ENCODE measurements around the gene TNFAIP2.

TNFAIP2 gene

GRCh38 chr14:103084021-103084919, 39.0 kb upstream of the TNFAIP2 start, which contains the start of gene LBHD2:
Gene LBHD2, plus strand, starts transcription at chr14:103084210. Its CDS starts 1,803 bp downstream, at chr14:103086013.
- TF ChIP-seq CTCF (conservative IDR thresholded peaks at IDR 0.05; ENCODE audit: low read length) (no peak), EZH2phosphoT487 (IDR thresholded peaks at IDR 0.05; ENCODE audit: borderline replicate concordance) (no peak)
- no peaks in the 10 kb centered on the region for H4K20me1 ChIP-seq (ENCODE audit: insufficient read depth, low read length, poor library complexity, severe bottlenecking)
- no peaks in the 10 kb centered on the region for H3K27me3 ChIP-seq (ENCODE audit: insufficient read depth, low read length, poor library complexity, severe bottlenecking)
- H3K4me2 ChIP-seq (ENCODE audit: low read depth, low read length, poor library complexity, severe bottlenecking) = no peak within 1 kb of the TSS
- no peaks in the 10 kb centered on the region for H3F3A ChIP-seq (ENCODE audit: low read depth)
- no peaks in the 10 kb centered on the region for H3K4me1 ChIP-seq (ENCODE audit: insufficient read depth, low read length, poor library complexity, severe bottlenecking)
- no peaks in the 10 kb centered on the region for H3K79me2 ChIP-seq (ENCODE audit: insufficient read depth, low read length)
- no peaks in the 10 kb centered on the region for H3K36me3 ChIP-seq (ENCODE audit: insufficient read depth, low read length)
- H3K9me2 ChIP-seq (replicated peaks; ENCODE audit: low read depth, low read length) = no peaks in the 10 kb centered on the region
- H3K9ac ChIP-seq (ENCODE audit: low read depth, low read length, poor library complexity, severe bottlenecking) = no peak within 1 kb of the TSS
- no peaks in the 10 kb centered on the region for H3K9me3 ChIP-seq (ENCODE audit: insufficient read depth, low read depth, low read length)
- H3K4me3 ChIP-seq (ENCODE audit: low read length, poor library complexity, severe bottlenecking) = no peak within 1 kb of the TSS
- no peak within 1 kb of the TSS for H2AFZ ChIP-seq (ENCODE audit: low read length)

- H3K79me2 ChIP-seq (ENCODE audit: insufficient read depth, low read length) = no peaks in the 10 kb centered on the region
- H4K20me1 ChIP-seq (ENCODE audit: insufficient read depth, low read length, poor library complexity, severe bottlenecking) = no peaks in the 10 kb centered on the region
- TF ChIP-seq CTCF (conservative IDR thresholded peaks at IDR 0.05; ENCODE audit: low read length) (no peak), EZH2phosphoT487 (IDR thresholded peaks at IDR 0.05; ENCODE audit: borderline replicate concordance) (no peak)
- H3K27me3 ChIP-seq (ENCODE audit: insufficient read depth, low read length, poor library complexity, severe bottlenecking) = no peaks in the 10 kb centered on the region
- H3K9me2 ChIP-seq (replicated peaks; ENCODE audit: low read depth, low read length) = no peaks in the 10 kb centered on the region
- H3K4me3 ChIP-seq (ENCODE audit: low read length, poor library complexity, severe bottlenecking) = no peak overlapping the region
- no peak overlapping the region for H3K9ac ChIP-seq (ENCODE audit: low read depth, low read length, poor library complexity, severe bottlenecking)
- no peak overlapping the region for H3K4me2 ChIP-seq (ENCODE audit: low read depth, low read length, poor library complexity, severe bottlenecking)
- no peak overlapping the region for H2AFZ ChIP-seq (ENCODE audit: low read length)
- no peaks in the 10 kb centered on the region for H3K9me3 ChIP-seq (ENCODE audit: insufficient read depth, low read depth, low read length)
- no peaks in the 10 kb centered on the region for H3K36me3 ChIP-seq (ENCODE audit: insufficient read depth, low read length)
- no peaks in the 10 kb centered on the region for H3K4me1 ChIP-seq (ENCODE audit: insufficient read depth, low read length, poor library complexity, severe bottlenecking)
- no peaks in the 10 kb centered on the region for H3F3A ChIP-seq (ENCODE audit: low read depth)
These were observed 37.9 kb upstream of the TNFAIP2 start for GRCh38 chr14:103085106-103086091.

GRCh38 chr14:103086771-103087342, 36.4 kb upstream of the TNFAIP2 start:
- no peak overlapping the region for H3K4me2 ChIP-seq (ENCODE audit: low read depth, low read length, poor library complexity, severe bottlenecking)
- no peaks in the 10 kb centered on the region for H3K36me3 ChIP-seq (ENCODE audit: insufficient read depth, low read length)
- H3K9ac ChIP-seq (ENCODE audit: low read depth, low read length, poor library complexity, severe bottlenecking) = no peak overlapping the region
- no peak overlapping the region for H2AFZ ChIP-seq (ENCODE audit: low read length)
- H3K4me1 ChIP-seq (ENCODE audit: insufficient read depth, low read length, poor library complexity, severe bottlenecking) = peaks cover 4% of the 10 kb centered on the region
- no peaks in the 10 kb centered on the region for H3K9me2 ChIP-seq (replicated peaks; ENCODE audit: low read depth, low read length)
- no peaks in the 10 kb centered on the region for H3K9me3 ChIP-seq (ENCODE audit: insufficient read depth, low read depth, low read length)
- no peaks in the 10 kb centered on the region for H4K20me1 ChIP-seq (ENCODE audit: insufficient read depth, low read length, poor library complexity, severe bottlenecking)
- no peaks in the 10 kb centered on the region for H3F3A ChIP-seq (ENCODE audit: low read depth)
- no peaks in the 10 kb centered on the region for H3K27me3 ChIP-seq (ENCODE audit: insufficient read depth, low read length, poor library complexity, severe bottlenecking)
- no peaks in the 10 kb centered on the region for H3K79me2 ChIP-seq (ENCODE audit: insufficient read depth, low read length)
- no peak overlapping the region for H3K4me3 ChIP-seq (ENCODE audit: low read length, poor library complexity, severe bottlenecking)
- no peak for TF ChIP-seq EZH2phosphoT487 (IDR thresholded peaks at IDR 0.05; ENCODE audit: borderline replicate concordance)
- TF ChIP-seq CTCF (conservative IDR thresholded peaks at IDR 0.05; ENCODE audit: low read length) = no peak

Measured in Loucy (cell line).